K562 (cell line): ENCODE results near the gene MYOM1. TPM values are rescaled to one million over a fixed set of nuclear protein-coding genes. Genes with fewer than 3 reads are reported as not detected.
A peak's percentile ranks its signal among the peaks of the same experiment; 100 is the strongest.

ENCODE experiments used
- CREM ChIP-seq: IDR thresholded peaks from 2 replicates; pipeline ENCODE4 v1.6.1; 2014; ENCODE audit warnings: antibody characterized with exemption, low read depth
- DIDO1 ChIP-seq: fragments of 450-650 bp; IDR thresholded peaks from 2 replicates; pipeline ENCODE4 v1.6.1; 2016; ENCODE audit warnings: low read depth, missing biosample characterization, missing genetic modification characterization
- FOS ChIP-seq: IDR thresholded peaks from 3 replicates; pipeline ENCODE4 v1.6.1; 2011; ENCODE audit not compliant: insufficient read length; ENCODE audit errors: extremely low read depth
- FOXP4 ChIP-seq: sonication (generic); formaldehyde crosslinking; IDR thresholded peaks from 2 replicates; pipeline ENCODE4 v1.8.0; 2022; ENCODE audit warnings: mild to moderate bottlenecking, missing genetic modification reagents, borderline replicate concordance
- MYBL2 ChIP-seq, 2 experiments: fragments of 450-650 bp in 1 of 2; sonication (generic) in 1 of 2; formaldehyde crosslinking in 1 of 2; IDR thresholded peaks; 2 replicates each; pipeline versions ENCODE4 v1.6.1 to v1.8.1; 2017 to 2022; ENCODE audit warnings: borderline replicate concordance in 1 of 2, inconsistent platforms in 1 of 2, low read depth in 1 of 2, mild to moderate bottlenecking in 1 of 2, missing genetic modification reagents in 1 of 2, moderate library complexity in 1 of 2
- MYC ChIP-seq, 2 experiments: fragments of 250-450 bp in 1 of 2; sonication (Bioruptor Pico) in 1 of 2; IDR thresholded peaks; 2 replicates each; pipeline versions ENCODE4 v1.5.1 to v1.6.1; 2012 to 2021; ENCODE audit warnings: low read depth in 2 of 2, borderline replicate concordance in 1 of 2, improper control_type of control experiment in 1 of 2, low read length in 1 of 2, mild to moderate bottlenecking in 1 of 2, moderate library complexity in 1 of 2
- NFATC3 ChIP-seq: fragments of 450-650 bp; IDR thresholded peaks from 2 replicates; pipeline ENCODE4 v1.6.1; 2017; ENCODE audit warnings: mild to moderate bottlenecking
- RAD21 ChIP-seq, 2 experiments: fragments of 250-450 bp in 1 of 2; fragments of 450-650 bp in 1 of 2; sonication (Bioruptor Pico) in 1 of 2; formaldehyde crosslinking in 1 of 2; IDR thresholded peaks in 1 of 2; conservative IDR thresholded peaks in 1 of 2; 2 replicates each; pipeline versions ENCODE4 v1.4.0 to v1.8.0; 2020 to 2022; ENCODE audit warnings: mild to moderate bottlenecking in 2 of 2, moderate library complexity in 1 of 2
- RHOXF2B ChIP-seq: fragments of 250-450 bp; sonication (Bioruptor Pico); conservative IDR thresholded peaks from 2 replicates; pipeline ENCODE4 v1.5.1; 2021
- SLC30A9 ChIP-seq: fragments of 250-450 bp; sonication (Bioruptor Pico); IDR thresholded peaks from 2 replicates; pipeline ENCODE4 v1.8.0; 2022; ENCODE audit warnings: mild to moderate bottlenecking, moderate library complexity
- SPI1 ChIP-seq: IDR thresholded peaks from 2 replicates; pipeline ENCODE4 v1.6.1; 2011; ENCODE audit warnings: low read depth, low read length, control low read depth, borderline replicate concordance
- STAG1 ChIP-seq: sonication (generic); formaldehyde crosslinking; IDR thresholded peaks from 2 replicates; pipeline ENCODE4 v1.5.0; 2020; ENCODE audit warnings: missing genetic modification reagents, borderline replicate concordance
- U2AF2 ChIP-seq: fragments of 200-400 bp; formaldehyde crosslinking; optimal IDR thresholded peaks from 2 replicates; pipeline ENCODE3; 2017; ENCODE audit warnings: low read depth, mild to moderate bottlenecking, low read length
- ZFP36 ChIP-seq: fragments of 150-350 bp; IDR thresholded peaks from 2 replicates; pipeline ENCODE4 v1.6.1; 2018; ENCODE audit warnings: low read length, low read depth; ENCODE audit not compliant: partially characterized antibody
- ZKSCAN3 ChIP-seq: fragments of 250-450 bp; sonication (Bioruptor Pico); IDR thresholded peaks from 2 replicates; pipeline ENCODE4 v1.4.0; 2020
- ZNF324 ChIP-seq: fragments of 250-450 bp; sonication (Bioruptor Pico); IDR thresholded peaks from 2 replicates; pipeline ENCODE4 v1.4.0; 2020; ENCODE audit warnings: mild to moderate bottlenecking
- ZNF76 ChIP-seq: fragments of 250-450 bp; sonication (Bioruptor Pico); IDR thresholded peaks from 2 replicates; pipeline ENCODE4 v1.4.0; 2020; ENCODE audit warnings: mild to moderate bottlenecking, moderate library complexity, borderline replicate concordance
- polyA plus RNA-seq, 8 experiments: library from polyadenylated mRNA; depleted of rRNA in 4 of 8; stranded (reverse) in 5 of 8; unstranded in 3 of 8; fragments of >200 nt; fragmentation: Nextera tagmentation in 2 of 8; fragmentation: Illumina TruSeq in 1 of 8; extraction: Ambion mirVana in 2 of 8; extraction: Trizol in 1 of 8; gene quantifications; 2 replicates each; pipeline versions ENCODE4 v1.2.1 to v1.2.3, GENCODE V29; 2011 to 2014; ENCODE audit warnings: inconsistent platforms in 1 of 8, missing spikeins in 1 of 8
- total RNA-seq, 7 experiments: library from RNA; depleted of rRNA in 6 of 7; stranded (reverse); fragments of >200 nt in 6 of 7; fragmentation: Illumina TruSeq in 2 of 7; extraction: Trizol in 2 of 7; gene quantifications; 2 replicates each; pipeline versions ENCODE4 v1.2.1 to v1.2.3, GENCODE V29; 2011 to 2021; ENCODE audit warnings: low replicate concordance in 1 of 7
- TF ChIP-seq, protein P1 (sequence below): fragments of 250-450 bp; sonication (Bioruptor Pico); IDR thresholded peaks from 2 replicates; pipeline ENCODE4 v1.5.0; 2021
- TF ChIP-seq, protein P2 (sequence below), 2 experiments: fragments of 450-650 bp; IDR thresholded peaks; 2 replicates each; pipeline ENCODE4 v1.6.1; 2016
- TF ChIP-seq, protein P3 (sequence below): fragments of 450-650 bp; formaldehyde crosslinking; IDR thresholded peaks from 2 replicates; pipeline ENCODE4 v1.4.0; 2020; ENCODE audit warnings: mild to moderate bottlenecking, moderate library complexity
- TF ChIP-seq, protein P4 (sequence below): fragments of 450-650 bp; IDR thresholded peaks from 2 replicates; pipeline ENCODE4 v1.6.1; 2016; ENCODE audit warnings: low read depth, mild to moderate bottlenecking, moderate library complexity

Gene MYOM1
- total and polyA plus RNA-seq, 9 of the 15 experiments (the other 6 are each of a cell fraction or from before 2014, with no cell fraction given): 0.01 to 0.62 (median 0.25) TPM

- TF ChIP-seq SPI1 (peak; percentile 100), RAD21 (CRISPR knock-in tag; conservative IDR thresholded peaks at IDR 0.05 in 1 of 2, IDR thresholded peaks at IDR 0.05 in 1 of 2) (no peak), ZFP36 (no peak), U2AF2 (no peak), RHOXF2B (CRISPR knock-in tag) (no peak), ZNF324 (CRISPR knock-in tag) (no peak), DIDO1 (tag) (no peak), MYBL2 (IDR thresholded peaks at IDR 0.05; ENCODE audit: low read depth) (no peak), MYBL2 (CRISPR knock-in tag; IDR thresholded peaks at IDR 0.05; ENCODE audit: borderline replicate concordance) (no peak), MYC (IDR thresholded peaks at IDR 0.05; ENCODE audit: low read depth, low read length) (0 out of 2 replicates have a peak, but pooled peaks have one; percentile 15), MYC (CRISPR knock-in tag; IDR thresholded peaks at IDR 0.05; ENCODE audit: borderline replicate concordance, low read depth) (no peak), ZNF76 (no peak), CREM (peak; percentile 96), ZKSCAN3 (CRISPR knock-in tag) (no peak), FOXP4 (no peak), SLC30A9 (no peak), FOS (no peak), STAG1 (no peak), NFATC3 (no peak)
- TF ChIP-seq, protein P1, sequence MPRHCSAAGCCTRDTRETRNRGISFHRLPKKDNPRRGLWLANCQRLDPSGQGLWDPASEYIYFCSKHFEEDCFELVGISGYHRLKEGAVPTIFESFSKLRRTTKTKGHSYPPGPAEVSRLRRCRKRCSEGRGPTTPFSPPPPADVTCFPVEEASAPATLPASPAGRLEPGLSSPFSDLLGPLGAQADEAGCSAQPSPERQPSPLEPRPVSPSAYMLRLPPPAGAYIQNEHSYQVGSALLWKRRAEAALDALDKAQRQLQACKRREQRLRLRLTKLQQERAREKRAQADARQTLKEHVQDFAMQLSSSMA (CRISPR knock-in tag): no peak
- TF ChIP-seq, protein P2, sequence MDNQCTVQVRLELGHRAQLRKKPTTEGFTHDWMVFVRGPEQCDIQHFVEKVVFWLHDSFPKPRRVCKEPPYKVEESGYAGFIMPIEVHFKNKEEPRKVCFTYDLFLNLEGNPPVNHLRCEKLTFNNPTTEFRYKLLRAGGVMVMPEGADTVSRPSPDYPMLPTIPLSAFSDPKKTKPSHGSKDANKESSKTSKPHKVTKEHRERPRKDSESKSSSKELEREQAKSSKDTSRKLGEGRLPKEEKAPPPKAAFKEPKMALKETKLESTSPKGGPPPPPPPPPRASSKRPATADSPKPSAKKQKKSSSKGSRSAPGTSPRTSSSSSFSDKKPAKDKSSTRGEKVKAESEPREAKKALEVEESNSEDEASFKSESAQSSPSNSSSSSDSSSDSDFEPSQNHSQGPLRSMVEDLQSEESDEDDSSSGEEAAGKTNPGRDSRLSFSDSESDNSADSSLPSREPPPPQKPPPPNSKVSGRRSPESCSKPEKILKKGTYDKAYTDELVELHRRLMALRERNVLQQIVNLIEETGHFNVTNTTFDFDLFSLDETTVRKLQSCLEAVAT (IDR thresholded peaks at IDR 0.05): no peak
- TF ChIP-seq, protein P3, sequence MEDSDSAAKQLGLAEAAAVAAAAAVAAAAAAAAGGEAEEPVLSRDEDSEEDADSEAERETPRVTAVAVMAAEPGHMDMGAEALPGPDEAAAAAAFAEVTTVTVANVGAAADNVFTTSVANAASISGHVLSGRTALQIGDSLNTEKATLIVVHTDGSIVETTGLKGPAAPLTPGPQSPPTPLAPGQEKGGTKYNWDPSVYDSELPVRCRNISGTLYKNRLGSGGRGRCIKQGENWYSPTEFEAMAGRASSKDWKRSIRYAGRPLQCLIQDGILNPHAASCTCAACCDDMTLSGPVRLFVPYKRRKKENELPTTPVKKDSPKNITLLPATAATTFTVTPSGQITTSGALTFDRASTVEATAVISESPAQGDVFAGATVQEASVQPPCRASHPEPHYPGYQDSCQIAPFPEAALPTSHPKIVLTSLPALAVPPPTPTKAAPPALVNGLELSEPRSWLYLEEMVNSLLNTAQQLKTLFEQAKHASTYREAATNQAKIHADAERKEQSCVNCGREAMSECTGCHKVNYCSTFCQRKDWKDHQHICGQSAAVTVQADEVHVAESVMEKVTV (CRISPR knock-in tag): no peak
- TF ChIP-seq, protein P4, sequence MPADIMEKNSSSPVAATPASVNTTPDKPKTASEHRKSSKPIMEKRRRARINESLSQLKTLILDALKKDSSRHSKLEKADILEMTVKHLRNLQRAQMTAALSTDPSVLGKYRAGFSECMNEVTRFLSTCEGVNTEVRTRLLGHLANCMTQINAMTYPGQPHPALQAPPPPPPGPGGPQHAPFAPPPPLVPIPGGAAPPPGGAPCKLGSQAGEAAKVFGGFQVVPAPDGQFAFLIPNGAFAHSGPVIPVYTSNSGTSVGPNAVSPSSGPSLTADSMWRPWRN: no peak
Observed at GRCh38 chr18:3177902-3178687, 41.7 kb downstream of the MYOM1 start (continued).
